ENCODE measurements around the gene KCTD14. TPM values are rescaled to one million over a fixed set of nuclear protein-coding genes. Genes with fewer than 3 reads are reported as not detected.
"Not testable (repeated sequence)": the region's sequence is repeated elsewhere in the genome, so short reads cannot be mapped to it uniquely, and the experiment has no call there.

Gene KCTD14
- total and polyA plus RNA-seq, 7 experiments from 2014 or later, result 0.19 to 0.50 (median 0.28) TPM; not detected in 4

GRCh38 chr11:78060533-78060932 lies 37.5 kb upstream of the KCTD14 start:
- Histone ChIP-seq H3K36me3 (ENCODE audit: control insufficient read depth in 2 of 3, insufficient read depth in 3 of 3, low read length in 3 of 3) (no peaks in the 10 kb centered on the region), H3K9me3 (ENCODE audit: control insufficient read depth in 2 of 3, low read length in 3 of 3) (no peaks in the 10 kb centered on the region), H3K4me3 (ENCODE audit: low read length) (no peak overlapping the region), H3K27ac (ENCODE audit: low read depth, low read length) (no peak overlapping the region), H3K27me3 (ENCODE audit: control insufficient read depth in 2 of 2, insufficient read depth in 2 of 2, low read length in 2 of 2) (no peaks in the 10 kb centered on the region), H3K4me1 (ENCODE audit: control insufficient read depth in 2 of 2, insufficient read depth in 2 of 2, low read length in 2 of 2) (no peaks in the 10 kb centered on the region)
- ATAC-seq (no peak), DNase-seq (no peak)
- Mint-ChIP-seq H3K4me3 (no peak overlapping the region), H3K27me3 (no peaks in the 10 kb centered on the region), H3K4me1 (peaks cover 0 to 2% (median 0%) of the 10 kb centered on the region in 7 donors), H3K36me3 (peaks cover 0 to 14% (median 3%) of the 10 kb centered on the region in 5 donors), H3K27ac (no peak overlapping the region), H3K9me3 (no peaks in the 10 kb centered on the region)
- ChIA-PET CTCF (no interaction called here), POLR2A (no interaction called here)
- intact Hi-C loops (cut with micrococcal nuclease), result no loop called here

GRCh38 chr11:78059749-78060328 lies 36.8 kb upstream of the KCTD14 start:
- H3K27me3 Mint-ChIP-seq; H3K4me1 ChIP-seq (ENCODE audit: control insufficient read depth in 2 of 2, insufficient read depth in 2 of 2, low read length in 2 of 2); H3K4me3 ChIP-seq (ENCODE audit: low read length); DNase-seq; H3K4me1 Mint-ChIP-seq; H3K36me3 ChIP-seq (ENCODE audit: control insufficient read depth in 2 of 3, insufficient read depth in 3 of 3, low read length in 3 of 3); H3K9me3 Mint-ChIP-seq; H3K36me3 Mint-ChIP-seq; POLR2A ChIA-PET; CTCF ChIA-PET; H3K4me3 Mint-ChIP-seq; intact Hi-C loops (cut with micrococcal nuclease); ATAC-seq; H3K27ac ChIP-seq (ENCODE audit: low read depth, low read length); H3K9me3 ChIP-seq (ENCODE audit: control insufficient read depth in 2 of 3, low read length in 3 of 3); H3K27ac Mint-ChIP-seq; H3K27me3 ChIP-seq (ENCODE audit: control insufficient read depth in 2 of 2, insufficient read depth in 2 of 2, low read length in 2 of 2): not testable (repeated sequence)

GRCh38 chr11:78057462-78058055 lies 34.5 kb upstream of the KCTD14 start:
- H3K27me3 Mint-ChIP-seq, result no peaks in the 10 kb centered on the region
- intact Hi-C loops (cut with micrococcal nuclease), result no loop called here
- H3K9me3 Mint-ChIP-seq, result no peaks in the 10 kb centered on the region
- Histone ChIP-seq H3K36me3 (ENCODE audit: control insufficient read depth in 2 of 3, insufficient read depth in 3 of 3, low read length in 3 of 3) (no peaks in the 10 kb centered on the region), H3K4me1 (ENCODE audit: control insufficient read depth in 2 of 2, insufficient read depth in 2 of 2, low read length in 2 of 2) (no peaks in the 10 kb centered on the region), H3K27ac (ENCODE audit: low read depth, low read length) (no peak overlapping the region), H3K27me3 (ENCODE audit: control insufficient read depth in 2 of 2, insufficient read depth in 2 of 2, low read length in 2 of 2) (no peaks in the 10 kb centered on the region), H3K4me3 (ENCODE audit: low read length) (no peak overlapping the region), H3K9me3 (ENCODE audit: control insufficient read depth in 2 of 3, low read length in 3 of 3) (no peaks in the 10 kb centered on the region)
- CTCF ChIA-PET, result no interaction called here
- peaks cover 0 to 2% (median 0%) of the 10 kb centered on the region in 5 donors for H3K36me3 Mint-ChIP-seq
- ATAC-seq (no peak), DNase-seq (no peak)
- H3K27ac Mint-ChIP-seq, result no peak overlapping the region
- no peak overlapping the region for H3K4me3 Mint-ChIP-seq
- POLR2A ChIA-PET, result no interaction called here
- no peaks in the 10 kb centered on the region for H3K4me1 Mint-ChIP-seq

GRCh38 chr11:78056093-78056492 lies 33.0 kb upstream of the KCTD14 start:
- Mint-ChIP-seq H3K9me3 (no peaks in the 10 kb centered on the region), H3K36me3 (peaks cover 0 to 2% (median 0%) of the 10 kb centered on the region in 5 donors), H3K27ac (no peak overlapping the region), H3K4me1 (peaks cover 0 to 3% (median 0%) of the 10 kb centered on the region in 7 donors), H3K4me3 (no peak overlapping the region), H3K27me3 (no peaks in the 10 kb centered on the region)
- no peaks in the 10 kb centered on the region for H3K9me3 ChIP-seq (ENCODE audit: control insufficient read depth in 2 of 3, low read length in 3 of 3)
- DNase-seq, result no peak
- no peak for ATAC-seq
- POLR2A ChIA-PET, result no interaction called here
- no peaks in the 10 kb centered on the region for H3K36me3 ChIP-seq (ENCODE audit: control insufficient read depth in 2 of 3, insufficient read depth in 3 of 3, low read length in 3 of 3)
- no peaks in the 10 kb centered on the region for H3K4me1 ChIP-seq (ENCODE audit: control insufficient read depth in 2 of 2, insufficient read depth in 2 of 2, low read length in 2 of 2)
- H3K27ac ChIP-seq (ENCODE audit: low read depth, low read length), result no peak overlapping the region
- H3K4me3 ChIP-seq (ENCODE audit: low read length), result no peak overlapping the region
- CTCF ChIA-PET, result no interaction called here
- H3K27me3 ChIP-seq (ENCODE audit: control insufficient read depth in 2 of 2, insufficient read depth in 2 of 2, low read length in 2 of 2), result no peaks in the 10 kb centered on the region
- intact Hi-C loops (cut with micrococcal nuclease), result no loop called here

GRCh38 chr11:78054971-78055370 lies 31.9 kb upstream of the KCTD14 start:
- H3K36me3 ChIP-seq (ENCODE audit: control insufficient read depth in 2 of 3, insufficient read depth in 3 of 3, low read length in 3 of 3), result no peaks in the 10 kb centered on the region
- no peak overlapping the region for H3K4me3 Mint-ChIP-seq
- no peaks in the 10 kb centered on the region for H3K4me1 ChIP-seq (ENCODE audit: control insufficient read depth in 2 of 2, insufficient read depth in 2 of 2, low read length in 2 of 2)
- ChIA-PET POLR2A (no interaction called here), CTCF (interaction anchor here (0.6 kb wide), 1 partner anchor 51 kb away, joined by 3 read pairs; no protein-coding TSS in a partner anchor)
- peak overlapping the region in 1 of 9 donors; percentile 17 for H3K27ac Mint-ChIP-seq
- H3K36me3 Mint-ChIP-seq, result peaks cover 0 to 2% (median 0%) of the 10 kb centered on the region in 5 donors
- ATAC-seq (no peak), DNase-seq (no peak)
- H3K9me3 ChIP-seq (ENCODE audit: control insufficient read depth in 2 of 3, low read length in 3 of 3), result no peaks in the 10 kb centered on the region
- intact Hi-C loops (cut with micrococcal nuclease), result no loop called here
- no peak overlapping the region for H3K4me3 ChIP-seq (ENCODE audit: low read length)
- H3K27me3 ChIP-seq (ENCODE audit: control insufficient read depth in 2 of 2, insufficient read depth in 2 of 2, low read length in 2 of 2), result no peaks in the 10 kb centered on the region
- no peak overlapping the region for H3K27ac ChIP-seq (ENCODE audit: low read depth, low read length)
- no peaks in the 10 kb centered on the region for H3K27me3 Mint-ChIP-seq
- peaks cover 0 to 10% (median 0%) of the 10 kb centered on the region in 7 donors for H3K4me1 Mint-ChIP-seq
- H3K9me3 Mint-ChIP-seq, result no peaks in the 10 kb centered on the region

- POLR2A ChIA-PET, result no interaction called here
- no peak overlapping the region for H3K4me3 Mint-ChIP-seq
These were observed 28.1 kb upstream of the KCTD14 start for GRCh38 chr11:78050964-78051831.

More at GRCh38 chr11:78050964-78051831, 28.1 kb upstream of the KCTD14 start:
- Histone ChIP-seq H3K27me3 (ENCODE audit: control insufficient read depth in 2 of 2, insufficient read depth in 2 of 2, low read length in 2 of 2) (no peaks in the 10 kb centered on the region), H3K36me3 (ENCODE audit: control insufficient read depth in 2 of 3, insufficient read depth in 3 of 3, low read length in 3 of 3) (no peaks in the 10 kb centered on the region), H3K9me3 (ENCODE audit: control insufficient read depth in 2 of 3, low read length in 3 of 3) (no peaks in the 10 kb centered on the region), H3K4me3 (ENCODE audit: low read length) (no peak overlapping the region), H3K27ac (ENCODE audit: low read depth, low read length) (no peak overlapping the region), H3K4me1 (ENCODE audit: control insufficient read depth in 2 of 2, insufficient read depth in 2 of 2, low read length in 2 of 2) (peaks cover 0 to 3% of the 10 kb centered on the region in 2 donors)
- intact Hi-C loops (cut with micrococcal nuclease), result no loop called here
- Mint-ChIP-seq H3K4me1 (peaks cover 0 to 13% (median 2%) of the 10 kb centered on the region in 7 donors), H3K36me3 (peaks cover 0 to 2% (median 0%) of the 10 kb centered on the region in 5 donors), H3K27me3 (no peaks in the 10 kb centered on the region), H3K27ac (no peak overlapping the region), H3K9me3 (no peaks in the 10 kb centered on the region)
- ATAC-seq, result no peak
- no peak for DNase-seq
- CTCF ChIA-PET, result no interaction called here
